CD4-positive, alpha-beta T cell treated with Interleukin-15 for 4 hours (primary cell): ENCODE results near the gene CPNE4.
"Not testable (repeated sequence)": the region's sequence is repeated elsewhere in the genome, so short reads cannot be mapped to it uniquely, and the experiment has no call there.

Experiments used
- DNase-seq: peaks from one replicate; pipeline ENCODE4 v3.0.0-alpha.2; 2020; ENCODE audit warnings: low spot score

CPNE4 gene

DNA sequence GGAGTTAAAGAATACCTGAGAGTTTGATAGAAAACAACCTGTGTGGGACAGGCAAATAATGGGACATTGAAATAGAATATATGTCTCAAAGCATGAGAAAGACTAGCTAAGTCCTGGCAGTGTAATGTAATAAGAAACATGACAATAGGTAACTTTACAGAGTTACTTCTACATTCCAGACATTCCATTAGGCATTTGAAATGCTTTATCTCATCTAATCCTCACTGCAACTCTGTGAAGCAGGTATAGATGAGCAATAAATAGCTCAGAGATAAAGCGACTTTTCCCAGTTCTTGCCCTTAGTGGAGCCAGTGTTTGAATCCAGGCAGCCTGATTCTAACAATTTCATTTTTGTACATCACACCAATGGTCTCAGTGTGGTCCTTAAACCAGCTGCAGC lies 76.8 kb downstream of the CPNE4 start:
- DNase-seq: no peak

- DNase-seq: no peak
Measured at GRCh38 chr3:131957511-131957910, 77.3 kb downstream of the CPNE4 start.

DNA sequence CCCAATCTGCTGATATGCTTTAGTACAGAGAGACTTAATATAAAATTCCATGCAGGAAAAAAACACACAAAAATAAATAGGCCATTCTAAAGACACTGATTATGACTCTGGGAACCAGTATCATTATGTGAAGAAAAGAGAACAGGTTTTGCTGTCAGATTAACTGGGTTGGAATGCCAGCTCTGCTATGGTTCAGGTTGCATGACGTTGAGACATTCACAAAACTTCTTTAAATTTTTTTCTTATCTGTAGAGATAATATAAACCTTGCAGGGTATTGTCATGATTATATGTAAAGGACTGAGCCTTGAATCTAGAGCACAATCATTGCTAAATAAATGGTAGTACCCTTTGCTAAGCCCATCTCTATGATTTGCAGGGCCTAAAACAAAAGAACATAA lies 86.0 kb downstream of the CPNE4 start:
- DNase-seq: no peak

GRCh38 chr3:131944676-131945075 lies 90.1 kb downstream of the CPNE4 start:
- DNase-seq: no peak

- DNase-seq: no peak
Measured at GRCh38 chr3:131933665-131934064, 101.1 kb downstream of the CPNE4 start.

DNA sequence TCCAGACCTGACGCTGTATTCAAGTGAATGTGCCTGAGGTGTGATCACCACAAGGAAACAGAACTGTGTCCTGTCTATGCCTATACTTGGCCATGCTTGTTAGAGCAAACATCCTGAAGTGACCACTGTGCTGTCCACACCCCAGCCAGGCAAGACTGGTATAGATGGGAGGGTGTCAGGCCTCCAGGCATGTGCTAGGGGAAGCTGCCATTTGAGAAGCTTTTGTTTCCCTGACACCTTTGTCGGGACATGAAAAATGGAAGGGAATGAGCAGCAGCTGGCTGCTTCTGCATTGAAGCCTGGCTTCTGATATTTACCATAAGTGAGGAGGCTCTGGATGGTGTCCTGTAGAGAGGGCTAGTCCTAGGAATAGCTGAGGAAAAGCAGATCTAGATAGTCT lies 106.2 kb downstream of the CPNE4 start:
- DNase-seq: no peak

GRCh38 chr3:131925571-131925970 lies 109.2 kb downstream of the CPNE4 start:
- no peak for DNase-seq

GRCh38 chr3:131922356-131922755 lies 112.5 kb downstream of the CPNE4 start:
- no peak for DNase-seq

GRCh38 chr3:131917006-131917405 lies 117.8 kb downstream of the CPNE4 start:
- no peak for DNase-seq

DNA sequence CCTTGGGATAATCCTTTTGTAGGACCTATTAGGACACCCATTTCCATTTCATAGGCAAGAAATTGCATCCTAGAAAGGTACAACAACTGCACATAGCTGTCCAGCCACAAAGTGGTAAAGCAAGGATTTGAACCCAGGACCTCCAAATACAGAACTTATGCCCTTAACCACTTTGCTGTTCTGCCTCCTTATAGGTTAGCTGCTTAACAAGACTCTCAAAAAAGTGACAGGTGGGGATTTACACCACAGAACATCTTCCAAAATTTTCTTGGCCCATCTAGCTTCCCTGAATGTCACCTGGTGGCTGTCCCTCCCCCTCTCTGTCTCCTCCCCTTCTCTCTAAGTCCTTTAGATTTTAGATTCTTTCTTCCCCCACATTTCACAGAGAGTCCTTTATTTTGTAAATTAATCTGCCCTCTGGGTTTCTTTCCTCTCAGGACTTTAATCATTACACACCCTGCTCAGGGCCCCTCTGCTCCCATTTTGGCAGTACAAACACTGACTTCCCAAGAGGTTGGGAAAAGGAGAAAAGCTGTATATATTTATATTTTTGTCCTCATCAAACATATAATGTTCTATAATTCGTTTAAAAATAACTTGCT lies 120.6 kb downstream of the CPNE4 start:
- DNase-seq: no peak

- DNase-seq: no peak
Measured at GRCh38 chr3:131912255-131912654, 122.6 kb downstream of the CPNE4 start.

GRCh38 chr3:131907796-131908195 lies 127.0 kb downstream of the CPNE4 start:
- DNase-seq: no peak

DNA sequence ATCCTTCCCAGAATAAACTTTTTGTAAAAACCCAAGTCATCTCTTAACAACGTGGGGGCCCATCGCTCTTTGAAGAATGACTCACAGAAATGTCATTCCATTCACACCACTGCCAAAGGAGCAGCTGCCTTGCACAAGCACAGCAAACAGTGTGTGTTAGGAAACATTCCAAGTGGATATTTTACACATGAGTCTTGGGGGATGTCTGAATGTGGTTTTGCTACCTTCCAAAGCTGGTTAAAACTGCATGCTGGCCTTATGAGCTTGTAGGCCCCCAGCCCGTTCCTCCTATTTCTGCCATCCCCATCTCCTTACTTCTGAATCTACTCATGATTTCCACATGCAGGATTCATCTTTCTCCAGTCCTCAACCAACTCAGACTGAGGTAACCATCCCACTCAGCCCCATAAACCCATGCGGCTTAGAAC lies 130.8 kb downstream of the CPNE4 start:
- DNase-seq: no peak

DNA sequence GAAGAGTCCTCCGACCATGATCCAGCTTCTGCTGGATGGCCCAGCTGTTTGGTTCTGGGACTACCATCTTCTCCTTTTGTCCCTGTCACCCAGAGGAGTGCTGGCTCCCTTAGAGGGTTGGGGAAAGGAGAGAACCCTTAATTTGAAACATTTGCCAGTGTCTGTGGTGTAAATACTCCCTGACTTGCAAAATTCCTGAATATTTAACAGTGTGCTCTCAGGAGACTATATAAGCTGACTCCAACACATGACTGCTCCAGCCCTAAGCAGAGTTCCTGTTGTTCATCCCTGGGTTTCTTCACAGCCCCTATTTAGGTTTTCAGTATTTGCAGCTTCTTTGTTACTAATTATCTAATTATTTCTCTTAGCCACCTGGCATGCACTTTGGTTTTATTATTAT lies 133.1 kb downstream of the CPNE4 start:
- DNase-seq: no peak

DNA sequence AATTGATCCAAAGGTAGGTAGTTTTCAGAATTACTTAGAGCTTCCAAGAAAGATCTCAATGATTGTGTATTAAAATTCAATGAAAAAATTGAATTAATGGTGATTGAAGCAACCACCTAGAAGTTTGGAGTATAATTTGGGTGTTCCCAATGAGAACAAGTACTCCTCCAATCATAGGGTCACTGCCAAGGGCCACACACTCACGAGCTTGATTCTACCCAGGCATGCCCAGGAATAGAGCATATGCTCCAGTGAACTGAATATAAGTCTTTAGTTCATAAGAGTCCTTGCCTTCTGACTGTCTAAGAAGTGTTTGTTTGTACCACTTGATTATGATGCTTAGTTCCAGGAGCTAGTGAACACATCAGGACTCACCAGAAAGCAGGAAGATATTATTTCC lies 133.9 kb downstream of the CPNE4 start:
- no peak for DNase-seq

DNA sequence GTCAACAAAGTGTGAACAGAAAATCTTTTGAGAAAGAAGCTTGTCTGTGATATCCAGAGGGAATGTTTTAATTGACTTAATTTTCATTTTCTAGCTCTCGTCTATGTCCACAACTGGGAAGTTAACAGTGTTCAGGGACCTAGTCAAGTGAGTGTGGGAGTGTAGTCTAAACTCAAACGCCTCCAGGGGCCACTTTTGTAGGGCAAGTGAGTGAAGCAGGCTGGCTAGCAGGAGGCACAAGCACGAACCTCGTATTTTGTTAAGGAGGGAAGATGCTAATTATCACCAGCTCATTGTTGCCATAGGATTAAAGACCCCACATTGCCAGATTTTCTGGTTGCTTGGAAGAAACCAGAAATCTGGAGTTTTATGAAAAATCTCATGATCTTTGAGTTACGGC lies 135.8 kb downstream of the CPNE4 start:
- DNase-seq: no peak

DNA sequence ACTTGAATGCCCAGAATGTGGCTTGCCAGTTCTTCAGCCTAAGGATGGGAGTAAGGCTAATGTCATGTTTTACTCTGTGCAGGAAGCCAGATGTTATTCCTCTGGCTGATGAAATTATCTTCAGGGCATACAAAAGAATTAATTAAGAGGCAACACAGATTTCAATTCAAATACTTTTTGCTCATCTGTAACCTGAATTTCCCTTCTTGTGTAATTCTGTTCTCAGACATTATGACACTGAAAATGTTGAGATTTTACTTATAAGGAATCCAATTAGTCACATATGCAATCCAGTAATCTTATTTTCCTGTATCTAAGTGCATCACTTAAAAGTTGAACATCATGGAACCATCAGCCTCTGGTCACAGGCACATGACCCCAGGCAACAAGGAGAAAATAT lies 136.5 kb downstream of the CPNE4 start:
- DNase-seq: no peak

GRCh38 chr3:131896285-131896684 lies 138.5 kb downstream of the CPNE4 start:
- DNase-seq: no peak

GRCh38 chr3:131895766-131896165 lies 139.0 kb downstream of the CPNE4 start:
- DNase-seq: no peak

GRCh38 chr3:131892331-131892730 lies 142.5 kb downstream of the CPNE4 start:
- no peak for DNase-seq

- DNase-seq: not testable (repeated sequence)
Measured at GRCh38 chr3:131885871-131886270, 148.9 kb downstream of the CPNE4 start.

DNA sequence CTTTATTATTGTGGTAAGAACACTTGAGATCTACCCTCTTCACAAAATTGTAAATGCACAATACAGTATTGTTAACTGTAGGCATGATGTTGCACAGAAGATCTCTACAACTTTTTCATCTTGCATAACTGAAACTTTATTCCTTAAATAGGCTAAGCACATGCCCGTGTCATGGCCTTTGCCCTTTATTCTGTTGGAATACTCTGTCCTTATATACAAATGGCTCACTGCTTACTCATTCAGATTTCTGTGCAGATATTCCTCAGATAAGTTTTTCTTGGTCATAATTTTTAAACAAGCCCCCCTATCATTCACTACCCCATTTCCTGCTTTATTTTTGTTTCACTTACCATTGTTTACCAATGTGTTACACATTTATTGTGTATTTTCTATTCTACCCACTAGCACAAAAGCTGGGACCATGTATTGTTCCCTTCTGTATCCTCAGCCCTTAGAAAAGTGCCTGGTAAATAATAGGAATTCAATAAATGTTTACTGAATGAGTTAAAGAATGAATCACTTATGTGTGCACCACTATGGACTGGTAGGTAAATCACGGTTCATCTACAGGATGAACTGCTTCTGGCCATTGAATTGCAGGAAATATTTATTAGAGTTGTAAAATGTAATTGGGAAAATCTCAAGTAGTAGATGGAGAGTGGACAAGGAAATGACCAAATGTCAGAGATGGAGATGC lies 151.0 kb downstream of the CPNE4 start:
- DNase-seq: no peak

GRCh38 chr3:131883086-131883485 lies 151.7 kb downstream of the CPNE4 start:
- DNase-seq: no peak

DNA sequence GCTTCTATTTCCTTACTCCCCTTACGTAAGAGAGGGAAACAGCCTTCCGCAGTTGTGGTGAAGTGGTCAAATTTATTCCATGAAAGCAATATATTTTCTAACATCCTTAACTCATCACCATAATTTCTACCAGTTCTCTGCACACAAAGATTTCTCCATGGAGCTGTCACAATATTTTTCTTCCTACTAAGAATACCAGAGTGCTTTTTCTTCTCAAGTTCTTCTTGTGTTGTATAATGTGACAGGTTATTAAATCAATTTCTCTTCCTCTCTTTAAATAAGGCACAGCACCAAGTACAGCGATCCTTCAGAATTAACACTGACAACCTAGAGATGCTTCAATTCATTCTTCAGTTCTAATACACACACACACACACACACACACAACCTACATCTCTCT lies 153.0 kb downstream of the CPNE4 start:
- DNase-seq: no peak
